ENCODE measurements around the gene IFITM10. TPM values are rescaled to one million over a fixed set of nuclear protein-coding genes. Genes with fewer than 3 reads are reported as not detected.

IFITM10 gene
- total RNA-seq, 1 experiment from 2014 or later: 18.0 TPM

GRCh38 chr11:1761857-1762536 lies 11.6 kb upstream of the IFITM10 start:
- TF ChIP-seq REST (IDR thresholded peaks at IDR 0.05; ENCODE audit: insufficient read depth in 1 of 2, low read depth in 2 of 2, low read length in 1 of 2) (no peak), SIN3A (IDR thresholded peaks at IDR 0.05; ENCODE audit: borderline replicate concordance, insufficient read depth, low read depth, low read length) (no peak), POLR2AphosphoS5 (IDR thresholded peaks at IDR 0.05; ENCODE audit: low read depth, low read length) (no peak), TCF7L2 (IDR thresholded peaks at IDR 0.05; ENCODE audit: low read depth, low read length) (no peak), CTCF (IDR thresholded peaks at IDR 0.05) (no peak)
- Histone ChIP-seq H3K9me3 (ENCODE audit: control insufficient read depth, insufficient read depth, low read depth, low read length) (no peaks in the 10 kb centered on the region), H3K27ac (ENCODE audit: low read length) (peak overlapping the region; percentile 94), H3K4me1 (ENCODE audit: control insufficient read depth, insufficient read depth, low read length) (peaks cover 74% of the 10 kb centered on the region), H3K4me3 (ENCODE audit: low read depth in 2 of 2, low read length in 2 of 2) (peak overlapping the region; percentile 88 to 90), H3K27me3 (ENCODE audit: control insufficient read depth, insufficient read depth, low read length) (no peaks in the 10 kb centered on the region), H3K36me3 (ENCODE audit: control insufficient read depth, insufficient read depth, low read length) (0 out of 2 replicates have a peak, but pooled peaks cover 5% of the 10 kb centered on the region)
- BruUV-seq (replicated peaks): TSS peak; percentile 67
- intact Hi-C loops (cut with micrococcal nuclease; ENCODE audit: unreplicated experiment) (loop anchor here (5.0 kb wide), 1 partner anchor 70 kb away; the partner anchor contains the start of gene SYT8), in situ Hi-C loops (cut with HindIII; ENCODE audit: low pct_unique_long_range_greater_than_20kb, low sequenced_read_pairs) (no loop called here)
- no peak for ATAC-seq
- no peak for DNase-seq (ENCODE audit: low read depth, low spot score)
- ChIA-PET CTCF (interaction anchor here (0.5 to 1.0 kb wide), 3 partner anchors 36 to 120 kb away, joined by 3 to 4 read pairs (median 4); no protein-coding TSS in a partner anchor), POLR2A (interaction anchor here (0.6 kb wide), 1 partner anchor 28 kb away, joined by 3 read pairs; no protein-coding TSS in a partner anchor)

- Histone ChIP-seq H3K36me3 (ENCODE audit: control insufficient read depth, insufficient read depth, low read length) (0 out of 2 replicates have a peak, but pooled peaks cover 5% of the 10 kb centered on the region), H3K4me1 (ENCODE audit: control insufficient read depth, insufficient read depth, low read length) (peaks cover 81% of the 10 kb centered on the region), H3K27me3 (ENCODE audit: control insufficient read depth, insufficient read depth, low read length) (no peaks in the 10 kb centered on the region), H3K27ac (ENCODE audit: low read length) (peak overlapping the region; percentile 94), H3K9me3 (ENCODE audit: control insufficient read depth, insufficient read depth, low read depth, low read length) (no peaks in the 10 kb centered on the region), H3K4me3 (ENCODE audit: low read depth in 2 of 2, low read length in 2 of 2) (peak overlapping the region; percentile 88 to 90)
- POLR2A ChIA-PET: interaction anchor here (0.6 kb wide), 1 partner anchor 24 kb away, joined by 10 read pairs; no protein-coding TSS in a partner anchor
- intact Hi-C loops (cut with micrococcal nuclease; ENCODE audit: unreplicated experiment): loop anchor here (5.0 kb wide), 1 partner anchor 71 kb away; the partner anchor contains the start of gene SYT8
- ATAC-seq (peak; percentile 4), DNase-seq (ENCODE audit: low read depth, low spot score) (no peak)
- no peak for TF ChIP-seq SIN3A (IDR thresholded peaks at IDR 0.05; ENCODE audit: borderline replicate concordance, insufficient read depth, low read depth, low read length)
- no peak for TF ChIP-seq CTCF (IDR thresholded peaks at IDR 0.05)
- TF ChIP-seq POLR2AphosphoS5 (IDR thresholded peaks at IDR 0.05; ENCODE audit: low read depth, low read length): no peak
- no peak for TF ChIP-seq REST (IDR thresholded peaks at IDR 0.05; ENCODE audit: insufficient read depth in 1 of 2, low read depth in 2 of 2, low read length in 1 of 2)
- TF ChIP-seq TCF7L2 (IDR thresholded peaks at IDR 0.05; ENCODE audit: low read depth, low read length): no peak
- in situ Hi-C loops (cut with HindIII; ENCODE audit: low pct_unique_long_range_greater_than_20kb, low sequenced_read_pairs): no loop called here
- BruUV-seq (replicated peaks): no TSS peak
- CTCF ChIA-PET: no interaction called here
Measured at GRCh38 chr11:1761110-1761856, 10.9 kb upstream of the IFITM10 start.

All from Panc1 (cell line).